Stimulated activated CD4-positive, alpha-beta T cell treated with anti-CD3 and anti-CD28 coated beads, Interleukin-12 subunit alpha, Interleukin-12 subunit beta, amount 100 ng/mL, for 4 hours (primary cell): Measurements from ENCODE around the gene CPN1.

Experiments
- DNase-seq: peaks from one replicate; pipeline ENCODE4 v3.0.0-alpha.2; 2020

The CPN1 gene

DNA sequence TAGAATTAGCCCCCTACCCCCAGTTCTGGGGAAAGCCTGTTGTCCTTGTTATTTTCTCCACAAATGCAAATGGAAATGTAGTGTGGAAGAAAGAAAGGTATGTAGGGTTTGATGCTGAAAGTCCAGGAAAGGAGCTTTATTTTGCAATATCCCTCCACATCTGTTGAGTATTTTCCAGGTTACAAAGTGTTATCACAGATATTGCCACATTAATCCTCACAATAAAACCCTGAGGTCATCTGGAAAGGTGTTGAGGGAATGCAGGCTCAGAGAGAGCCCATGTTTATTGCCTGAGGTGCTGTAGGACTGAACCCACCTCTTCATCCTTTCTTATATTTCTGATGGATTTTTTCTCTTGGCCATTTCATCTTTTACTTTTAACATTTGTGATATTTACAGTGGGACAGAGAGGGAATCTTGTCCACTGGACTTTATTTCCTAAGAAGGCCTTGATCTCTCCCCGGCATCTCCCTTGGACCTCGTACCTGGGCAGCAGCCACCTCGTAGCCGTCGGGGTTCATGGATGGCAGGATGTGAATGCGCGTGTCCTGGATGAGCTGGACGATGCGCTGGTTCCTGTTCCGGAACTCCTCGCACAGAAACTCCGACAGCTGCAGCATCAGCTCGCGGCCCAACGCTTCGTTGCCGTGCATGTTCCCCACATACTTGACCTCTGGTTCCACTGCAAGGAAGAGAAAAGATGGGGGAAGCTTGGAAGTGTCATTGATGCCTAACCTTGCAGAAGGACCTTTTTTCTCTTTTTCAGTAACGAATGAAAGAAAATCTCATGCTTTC, 6.0 kb downstream of the CPN1 start:
- DNase-seq, result no peak

DNA sequence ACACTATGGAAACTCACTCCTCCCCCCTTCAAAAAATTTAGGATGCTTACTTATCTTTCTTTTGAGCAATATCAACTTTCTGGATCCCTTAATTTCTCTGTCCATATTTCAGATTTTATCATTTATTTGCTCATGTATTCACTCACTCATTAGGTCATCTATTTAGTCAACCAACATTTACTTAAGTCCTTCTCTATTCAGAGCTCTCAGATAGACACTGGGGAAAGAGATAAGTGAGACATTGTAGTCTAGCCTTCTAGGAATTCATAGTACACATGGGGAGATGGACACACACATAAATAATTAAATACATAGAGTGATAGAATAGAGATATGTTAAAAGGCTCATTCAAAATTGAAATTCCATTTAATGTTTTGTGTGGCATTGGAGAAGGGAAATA, 9.2 kb downstream of the CPN1 start:
- no peak for DNase-seq

DNA sequence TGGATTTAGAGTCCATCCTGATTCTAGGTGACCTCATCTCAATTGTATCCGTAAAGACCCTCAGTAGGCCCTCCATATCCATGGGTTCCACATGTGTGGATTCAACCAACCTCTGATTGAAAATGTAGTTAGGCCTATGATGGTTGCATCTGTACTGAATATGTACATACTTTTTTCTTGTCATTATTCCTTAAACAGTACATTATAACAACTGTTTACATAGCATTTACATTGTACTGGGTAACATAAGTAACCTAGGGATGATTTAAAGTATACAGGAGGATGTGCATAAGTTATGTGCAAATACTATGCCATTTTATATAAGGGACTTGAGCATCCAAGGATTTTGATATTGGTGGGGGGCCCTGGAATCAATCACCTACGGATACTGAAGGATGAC, 10.1 kb downstream of the CPN1 start:
- DNase-seq, result no peak

- no peak for DNase-seq
Observed at GRCh38 chr10:100067466-100067865, 14.2 kb downstream of the CPN1 start.

GRCh38 chr10:100065084-100065660, 16.5 kb downstream of the CPN1 start:
- DNase-seq, result no peak

- DNase-seq, result no peak
Observed at GRCh38 chr10:100061401-100061800, 20.3 kb downstream of the CPN1 start.

DNA sequence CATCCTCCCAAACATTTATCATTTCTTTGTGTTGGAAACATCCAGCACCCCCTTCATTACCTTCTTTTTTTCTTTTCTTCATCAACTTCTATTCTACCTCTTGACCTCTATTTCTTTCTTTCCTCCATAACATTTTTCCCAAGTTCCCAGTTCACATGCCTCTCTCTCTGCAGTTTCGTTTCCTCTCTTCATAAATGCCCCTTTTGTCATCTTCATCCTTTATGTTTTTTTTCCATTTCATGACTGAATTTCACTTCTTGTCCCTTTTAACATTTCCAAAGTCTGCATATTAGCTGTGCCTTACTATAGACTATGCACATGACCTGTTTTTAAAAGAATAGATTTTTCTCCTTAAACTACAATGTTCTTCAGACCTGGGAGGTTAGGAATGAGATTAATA, 23.7 kb downstream of the CPN1 start:
- DNase-seq, result no peak

DNA sequence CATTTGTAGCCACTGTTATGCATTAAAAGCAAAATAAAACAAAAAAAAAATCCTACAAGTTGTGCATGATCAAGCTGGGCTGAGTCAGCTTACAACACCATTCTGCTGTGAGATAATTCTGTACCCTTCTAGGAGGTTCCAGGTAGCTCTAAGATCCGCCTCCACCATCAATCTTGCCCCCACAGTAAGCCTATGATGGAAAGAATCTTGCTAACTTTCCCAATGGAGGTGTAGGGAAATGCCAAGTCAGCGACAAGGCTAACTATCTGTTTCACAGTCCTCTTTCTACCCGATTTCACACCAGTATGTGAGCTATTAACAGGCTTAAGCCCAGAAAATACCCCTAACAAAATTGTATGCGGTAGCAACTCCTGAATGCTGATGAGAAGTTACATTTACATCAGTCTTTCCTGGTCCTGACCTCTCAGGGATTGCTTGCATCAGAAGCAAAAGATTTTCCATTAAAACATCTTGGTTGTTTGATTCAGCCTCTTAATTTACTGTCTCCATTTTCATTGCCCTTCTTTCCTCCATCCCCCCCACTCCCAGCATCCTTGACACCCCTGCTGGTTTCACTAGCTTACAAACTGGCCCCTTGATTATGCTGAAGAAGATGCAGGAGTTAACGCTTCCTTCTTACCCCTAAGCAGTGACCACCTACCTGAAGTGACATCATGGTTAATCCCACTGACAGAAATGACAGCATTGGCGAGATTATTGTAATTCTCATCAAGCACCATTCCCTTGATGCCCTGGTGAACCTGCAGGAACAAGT, 27.8 kb downstream of the CPN1 start:
- DNase-seq, result no peak

DNA sequence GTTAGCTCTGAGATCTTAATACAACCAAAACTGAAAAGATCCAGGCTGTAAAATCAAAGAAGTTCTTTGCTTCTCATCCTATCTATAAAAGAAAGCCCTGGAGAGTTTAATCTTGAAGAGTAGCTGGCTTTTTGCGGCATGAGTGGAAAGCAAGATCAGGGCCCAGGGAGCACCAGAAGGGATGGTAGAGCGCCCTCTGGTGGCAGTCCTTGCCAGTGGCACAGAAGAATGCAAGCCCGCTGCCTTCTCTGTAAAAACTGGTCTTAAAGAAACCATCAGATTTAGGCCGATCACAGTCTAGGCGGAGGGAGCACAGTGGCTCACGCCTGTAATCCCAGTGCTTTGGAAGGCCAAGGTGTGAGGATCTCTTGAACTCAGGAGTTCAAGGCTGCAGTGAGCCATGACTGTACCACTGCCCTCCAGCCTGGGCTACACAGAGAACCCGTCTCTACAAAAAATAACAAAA, 35.6 kb downstream of the CPN1 start:
- DNase-seq, result peak; percentile 87

DNA sequence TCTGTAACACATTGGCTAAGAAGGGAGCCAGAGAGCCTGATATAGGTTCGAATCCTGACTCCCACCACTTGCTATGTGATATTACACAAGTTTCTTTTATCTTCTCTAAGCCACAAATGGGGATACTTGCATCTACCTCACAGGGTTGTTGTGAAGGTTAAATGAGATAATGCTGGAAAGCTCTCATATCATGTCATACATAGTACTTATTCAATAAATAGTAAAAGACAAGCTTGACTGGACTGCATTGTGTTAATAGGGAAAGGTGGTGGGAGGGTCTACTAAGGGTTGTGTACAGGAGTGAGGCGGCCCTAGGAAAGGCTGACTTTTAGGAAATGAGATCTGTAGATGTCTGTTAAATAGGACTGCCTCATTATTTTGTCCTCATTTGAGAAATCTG, 36.1 kb downstream of the CPN1 start:
- no peak for DNase-seq

GRCh38 chr10:100043796-100044195, 37.9 kb downstream of the CPN1 start:
- no peak for DNase-seq

GRCh38 chr10:100043344-100043743, 38.3 kb downstream of the CPN1 start:
- DNase-seq, result no peak

DNA sequence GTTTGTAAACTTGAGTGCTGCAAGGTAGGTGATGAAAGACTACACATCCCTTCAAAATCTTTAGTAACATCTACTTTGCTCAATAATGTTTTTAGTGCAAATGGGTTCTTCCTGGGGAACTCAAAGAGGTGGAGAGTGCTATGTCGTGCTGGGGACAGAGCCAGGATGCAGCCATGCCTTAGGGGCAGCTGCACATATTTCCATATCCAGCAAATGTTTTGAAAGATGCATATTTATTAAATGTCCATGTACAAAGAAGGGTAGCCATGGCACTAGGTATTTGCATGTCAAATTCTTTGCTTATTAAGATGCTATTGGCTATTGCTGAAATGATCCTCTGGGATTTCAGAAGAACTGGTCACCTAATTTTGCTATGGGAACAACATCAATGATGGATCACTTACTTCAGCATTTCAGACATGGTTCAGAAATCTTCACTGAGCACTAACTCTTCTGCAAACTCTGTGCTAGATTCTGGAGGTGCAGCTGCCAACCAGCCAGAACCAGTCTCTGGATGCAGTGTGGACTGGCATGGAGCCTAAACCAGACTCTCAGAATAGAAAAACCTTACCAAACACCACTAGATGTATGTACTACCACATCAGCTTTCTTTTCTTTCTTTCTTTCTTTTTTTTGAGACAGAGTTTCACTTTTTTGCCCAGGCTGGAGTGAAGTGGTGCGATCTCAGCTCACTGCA, 40.2 kb downstream of the CPN1 start:
- DNase-seq, result no peak

DNA sequence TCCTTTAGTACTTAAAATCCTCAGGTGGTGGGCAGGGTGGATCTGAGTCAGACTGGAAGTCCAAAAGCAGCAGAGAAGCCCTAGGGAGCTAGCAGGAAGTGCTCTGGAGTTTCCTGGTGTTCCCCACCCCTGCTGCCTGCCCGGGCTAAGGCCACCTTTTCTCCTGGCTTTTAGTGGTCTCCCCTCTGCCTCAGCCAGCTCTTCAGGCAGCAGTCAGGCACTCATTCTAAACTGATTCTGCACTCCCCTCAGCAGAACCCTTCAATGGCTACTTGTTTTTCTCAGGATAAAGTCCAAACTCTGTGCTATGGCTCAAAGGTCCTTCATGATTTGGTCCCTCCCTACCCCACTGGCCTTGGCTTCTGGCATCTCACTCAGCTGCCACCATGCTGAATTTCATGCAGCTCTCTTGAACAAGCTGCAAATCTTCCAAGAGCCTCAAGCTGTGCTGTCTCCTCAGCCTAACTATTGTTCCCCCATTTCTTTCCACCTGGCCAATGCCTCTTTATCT, 43.1 kb downstream of the CPN1 start:
- DNase-seq, result no peak

DNA sequence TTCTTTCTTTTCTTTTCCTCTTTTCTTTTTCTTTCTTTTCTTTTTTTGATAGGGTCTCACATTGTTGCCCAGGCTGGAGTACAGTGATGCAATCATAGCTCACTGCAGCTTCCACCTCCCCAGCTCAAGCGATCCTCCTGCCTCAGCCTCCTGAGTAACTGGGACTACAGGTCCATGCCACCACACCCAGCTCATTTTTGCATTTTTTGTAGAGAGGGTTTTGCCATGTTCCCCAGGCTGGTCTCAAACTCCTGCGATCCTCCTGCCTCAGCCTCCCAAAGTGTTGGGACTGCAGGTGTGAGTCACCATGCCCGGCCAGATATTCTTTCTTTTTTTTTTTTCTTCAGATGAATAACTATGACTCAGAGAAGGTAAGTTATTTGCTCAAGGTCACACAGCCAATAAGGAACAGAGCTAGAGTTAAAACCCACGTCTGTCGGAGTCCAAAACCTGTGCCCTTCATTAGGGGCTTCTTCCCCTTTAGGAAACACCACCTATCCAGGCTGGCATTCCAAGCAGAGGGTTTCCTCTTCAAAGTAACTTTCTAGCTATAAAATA, 43.8 kb downstream of the CPN1 start:
- DNase-seq, result no peak

- DNase-seq, result no peak
Observed at GRCh38 chr10:100036850-100037249, 44.8 kb downstream of the CPN1 start.

- DNase-seq, result no peak
Observed at GRCh38 chr10:100033766-100034418, 47.8 kb downstream of the CPN1 start.

- DNase-seq, result no peak
Observed at GRCh38 chr10:100027416-100027815, 54.3 kb downstream of the CPN1 start.

DNA sequence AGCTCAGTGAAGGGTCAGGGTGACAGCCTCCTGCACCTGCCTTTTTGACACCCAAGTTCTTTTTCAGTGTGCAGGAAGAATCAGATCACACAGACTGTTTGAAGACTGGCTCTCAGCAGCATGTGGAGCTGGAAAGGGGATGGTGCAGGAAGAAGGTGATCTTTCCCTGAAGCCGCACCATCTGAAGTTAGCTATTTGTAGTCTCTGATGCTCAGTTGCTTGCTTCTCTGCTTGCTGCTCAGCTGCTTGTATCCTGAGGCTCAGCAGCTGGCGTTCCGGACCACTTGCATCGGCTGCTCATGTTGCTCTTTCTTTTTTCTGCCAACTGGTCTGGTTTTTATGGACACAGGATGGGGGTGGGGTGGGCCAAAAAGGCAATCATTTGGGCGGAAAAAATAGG, 56.1 kb downstream of the CPN1 start:
- DNase-seq, result no peak

GRCh38 chr10:100024748-100025147, 56.9 kb downstream of the CPN1 start:
- DNase-seq, result no peak

GRCh38 chr10:100022403-100022802, 59.3 kb downstream of the CPN1 start:
- no peak for DNase-seq

GRCh38 chr10:100021322-100021721, 60.3 kb downstream of the CPN1 start:
- DNase-seq, result no peak
